Measurements from ENCODE around the gene ZMYND8.
"Not testable (repeated sequence)": the region's sequence is repeated elsewhere in the genome, so short reads cannot be mapped to it uniquely, and the experiment has no call there.

ZMYND8 gene

DNA sequence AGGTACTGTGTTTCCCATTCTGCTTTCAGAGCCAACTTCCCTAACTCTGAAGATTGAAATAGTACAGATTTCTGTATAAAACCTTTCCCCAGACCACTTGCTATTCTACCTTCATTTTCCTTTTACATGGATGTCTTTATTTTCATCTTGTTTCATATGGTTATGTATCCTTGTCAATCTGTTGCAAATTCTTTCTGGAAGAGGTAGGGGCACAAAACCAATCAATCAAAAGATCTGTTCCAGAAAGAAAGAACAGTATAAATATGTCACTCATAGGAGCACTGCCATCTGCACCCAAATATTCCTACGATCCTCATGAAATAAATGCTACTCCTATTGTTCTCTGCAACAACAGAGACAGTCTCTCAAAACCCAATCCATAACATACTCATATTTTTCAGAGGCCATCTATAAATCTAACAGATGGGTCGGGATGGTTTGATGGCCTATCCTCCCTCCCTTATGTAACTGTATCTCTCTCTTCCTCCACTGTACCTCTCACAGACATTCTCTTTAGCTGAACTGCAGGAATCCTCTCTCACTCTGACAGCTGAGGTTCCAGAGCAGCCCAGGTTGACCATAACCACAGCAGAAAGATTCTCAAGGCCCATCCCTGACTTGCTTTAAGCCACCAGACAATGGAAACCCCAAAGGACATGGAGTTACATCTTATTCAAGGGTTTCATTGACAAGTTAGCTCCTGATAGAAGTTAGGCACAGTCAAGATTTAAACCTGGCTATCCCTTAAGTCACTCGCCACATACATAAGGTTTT is 112.8 kb downstream of the ZMYND8 start:
- no peak for DNase-seq

DNA sequence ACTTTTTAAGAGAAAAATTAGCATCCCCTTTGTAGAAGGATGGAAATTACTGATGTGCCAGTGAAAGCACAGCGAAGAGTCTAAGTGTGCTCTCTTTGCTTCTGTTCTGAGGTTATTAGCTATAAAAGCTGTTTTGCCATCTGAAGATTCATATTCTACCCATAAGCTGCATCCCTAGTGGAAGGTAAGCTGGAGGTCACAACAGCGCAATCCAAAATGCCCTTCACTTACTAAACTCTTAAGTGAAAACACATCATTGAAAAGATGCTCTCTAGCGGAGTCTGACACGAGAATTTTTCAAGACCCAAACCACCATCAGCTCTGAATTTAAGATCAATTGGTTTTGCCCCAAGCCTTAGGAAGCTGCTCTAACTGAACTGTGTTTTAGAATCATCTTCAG is 113.5 kb downstream of the ZMYND8 start:
- DNase-seq, result no peak

DNA sequence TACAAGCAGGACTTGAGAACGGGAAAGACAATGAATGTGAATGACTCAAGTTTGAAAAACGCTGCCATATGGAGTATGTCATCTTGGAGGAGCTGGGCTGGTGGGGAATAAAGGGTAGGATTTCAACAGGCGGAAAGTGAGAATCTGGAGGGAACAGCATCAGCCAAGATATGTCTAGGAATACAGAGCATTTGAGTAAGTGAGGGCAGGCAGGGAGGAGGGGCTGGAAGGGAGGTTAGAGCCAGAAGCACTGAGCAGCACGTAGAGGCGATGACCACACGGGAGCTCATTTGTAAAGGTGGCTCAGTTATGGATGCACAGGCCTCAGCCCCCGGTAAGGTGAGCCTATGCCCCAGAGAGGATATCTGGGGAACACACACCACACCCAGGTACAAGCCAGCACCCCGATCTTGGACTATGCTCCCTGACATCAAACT is 115.1 kb downstream of the ZMYND8 start:
- DNase-seq, result no peak

DNA sequence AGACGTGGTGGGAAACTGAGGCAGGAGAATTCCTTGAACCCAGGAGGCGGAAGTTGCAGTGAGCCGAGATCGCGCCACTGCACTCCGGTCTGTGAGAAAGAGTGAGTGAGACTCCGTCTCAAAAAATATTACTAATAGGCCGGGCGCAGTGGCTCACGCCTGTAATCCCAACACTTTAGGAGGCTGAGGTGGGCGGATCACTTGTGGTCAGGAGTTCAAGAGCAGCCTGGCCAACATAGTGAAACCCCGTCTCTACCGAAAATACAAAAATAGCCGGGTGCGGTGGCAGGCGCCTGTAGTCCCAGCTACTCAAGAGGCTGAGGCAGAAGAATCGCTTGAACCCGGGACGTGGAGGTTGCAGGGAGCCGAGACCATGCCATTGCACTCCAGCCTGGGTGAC is 116.4 kb downstream of the ZMYND8 start:
- not testable (repeated sequence) for DNase-seq

DNA sequence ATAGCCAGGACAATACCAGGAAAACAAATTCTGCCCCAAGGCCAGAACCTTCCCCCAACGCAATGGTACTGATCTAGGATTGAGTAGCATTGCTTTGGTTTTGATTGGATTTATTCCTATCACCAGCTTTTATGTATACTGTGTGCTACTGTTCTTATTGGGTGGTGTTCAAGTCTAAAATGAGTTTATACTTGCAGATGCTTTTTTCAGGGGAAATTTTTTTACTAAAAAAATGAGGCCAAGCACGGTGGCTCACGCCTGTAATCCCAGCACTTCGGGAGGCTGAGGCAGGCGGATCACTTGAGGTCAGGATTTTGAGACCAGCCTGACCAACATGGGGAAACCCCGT is 116.8 kb downstream of the ZMYND8 start:
- no peak for DNase-seq

DNA sequence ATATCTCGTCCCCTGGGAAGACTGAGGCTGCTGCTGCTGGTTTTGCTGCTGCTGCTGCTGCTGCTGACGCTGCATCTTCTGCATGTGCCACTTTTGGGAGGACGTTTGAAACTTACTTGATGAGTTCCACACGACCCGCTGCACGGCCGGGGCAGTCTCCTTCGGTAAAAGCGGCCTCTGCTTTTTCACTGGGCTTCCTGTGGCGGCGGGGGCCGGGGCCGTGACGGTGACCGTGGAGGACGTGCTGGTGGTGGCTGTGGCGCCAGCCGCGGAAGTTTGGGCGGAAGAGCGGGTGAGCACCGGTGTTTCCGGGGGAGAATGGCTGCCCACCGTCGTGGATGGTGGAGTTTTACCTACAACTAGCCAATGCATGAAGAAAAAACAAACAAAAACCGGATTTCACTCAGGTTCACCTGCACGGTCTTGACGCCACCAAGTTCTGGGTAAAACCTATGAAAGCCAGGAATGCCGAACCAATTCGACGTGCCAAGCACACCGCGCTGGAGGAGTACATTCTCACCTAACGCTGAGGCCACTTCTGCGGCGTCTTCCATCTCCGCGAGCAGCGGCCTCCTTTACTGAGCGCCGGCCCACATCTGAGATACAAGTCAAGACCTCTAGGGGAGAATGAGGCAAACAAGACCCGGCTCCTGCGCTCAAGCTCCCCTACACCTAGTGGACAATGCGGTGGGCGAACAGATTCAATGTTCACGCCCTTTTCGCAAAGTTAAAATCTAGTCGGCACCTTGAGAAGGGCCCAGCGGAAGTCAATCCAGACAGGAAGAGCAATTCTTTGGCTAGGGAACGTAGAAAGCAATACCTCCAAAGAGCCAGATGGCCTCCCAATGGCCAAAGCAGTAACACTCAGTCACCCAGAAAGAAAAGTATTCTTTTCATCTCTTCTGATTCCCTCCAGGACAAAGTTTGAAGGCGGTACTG is 117.5 kb downstream of the ZMYND8 start:
- no peak for DNase-seq

DNA sequence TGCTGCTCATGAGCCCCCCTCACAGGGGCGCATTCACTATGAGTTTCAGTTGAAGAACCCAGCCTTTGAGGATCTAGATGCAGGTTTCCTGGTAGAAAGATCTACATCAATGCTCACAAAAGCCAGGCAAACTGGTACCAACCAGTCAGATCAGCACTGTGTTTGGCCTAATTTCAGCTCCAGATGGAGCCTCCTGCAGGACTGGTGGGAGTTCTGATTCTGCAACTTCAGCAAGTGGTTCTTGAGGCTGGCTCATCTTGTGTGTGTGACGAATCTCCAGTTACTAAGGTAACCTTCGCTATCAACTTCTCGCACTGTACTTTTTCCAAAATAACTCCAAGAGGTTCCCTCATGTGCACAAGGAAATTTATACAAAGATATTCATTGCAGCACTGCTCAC is 118.8 kb downstream of the ZMYND8 start:
- no peak for DNase-seq

DNA sequence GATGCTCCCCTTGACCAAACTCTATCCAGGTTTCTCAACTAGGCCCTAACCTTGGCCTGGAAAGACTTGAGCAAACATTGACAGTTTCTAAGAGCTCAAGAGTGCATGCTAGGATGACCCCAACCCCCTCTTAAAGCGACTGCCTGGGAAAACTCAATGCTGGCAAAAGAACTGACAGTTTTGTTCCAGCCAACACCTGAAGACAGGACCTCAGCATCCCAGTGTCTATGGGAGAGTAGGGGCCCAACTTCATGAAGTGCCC is 119.9 kb downstream of the ZMYND8 start:
- no peak for DNase-seq

DNA sequence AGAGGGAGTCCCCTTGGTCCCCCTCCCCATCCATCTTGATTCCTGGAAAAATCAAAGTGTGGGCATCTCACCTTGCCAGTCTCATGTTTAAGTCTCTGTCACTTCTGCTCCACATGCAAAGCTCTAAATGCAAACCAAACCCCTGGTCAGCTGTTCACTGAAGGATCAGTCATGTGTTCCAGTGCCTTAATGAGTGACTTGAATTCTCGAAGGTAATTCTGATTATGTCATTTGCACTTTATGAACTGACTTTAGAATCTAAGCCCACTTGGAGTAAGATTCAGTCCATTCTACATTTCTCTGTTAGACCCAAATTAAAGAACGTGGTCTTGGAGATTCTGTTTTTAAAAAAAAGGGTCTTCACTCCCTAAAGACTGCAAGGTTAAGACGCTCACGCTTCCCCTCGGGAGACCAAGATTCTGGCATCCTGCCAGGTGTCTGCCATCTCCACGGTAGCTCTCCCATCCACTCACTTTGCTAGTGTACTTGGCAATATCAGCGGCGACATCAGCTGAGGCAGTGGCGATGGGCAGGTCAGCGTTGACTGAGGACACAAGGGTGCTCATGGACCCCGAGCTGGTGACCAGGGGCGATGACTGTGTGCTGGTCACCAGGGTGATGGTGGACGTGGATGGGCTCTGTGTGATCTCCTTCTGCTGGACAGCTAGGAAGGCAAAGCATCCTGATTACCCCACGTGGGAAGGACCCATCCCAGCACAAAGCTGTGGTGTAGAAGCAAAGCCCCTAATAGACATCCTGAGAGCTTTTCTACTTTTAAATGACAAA is 120.5 kb downstream of the ZMYND8 start:
- DNase-seq, result no peak

DNA sequence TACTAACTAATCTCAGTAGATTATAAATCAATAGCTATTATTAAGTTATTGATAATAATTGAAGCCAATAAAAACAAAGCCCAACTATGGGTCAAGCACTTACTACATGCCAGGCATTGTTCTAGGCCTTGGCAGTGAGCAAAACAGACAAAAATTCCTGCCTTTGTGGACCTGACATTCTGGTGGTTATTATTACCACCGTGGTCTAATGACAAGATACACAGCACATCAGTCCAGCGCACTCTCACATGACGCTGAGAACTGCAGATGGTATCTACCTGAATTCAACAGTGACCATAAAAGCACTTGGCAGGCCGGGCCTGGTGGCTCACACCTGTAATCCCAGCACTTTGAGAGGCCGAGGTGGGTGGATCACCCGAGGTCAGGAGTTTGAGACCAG is 121.4 kb downstream of the ZMYND8 start:
- no peak for DNase-seq

DNA sequence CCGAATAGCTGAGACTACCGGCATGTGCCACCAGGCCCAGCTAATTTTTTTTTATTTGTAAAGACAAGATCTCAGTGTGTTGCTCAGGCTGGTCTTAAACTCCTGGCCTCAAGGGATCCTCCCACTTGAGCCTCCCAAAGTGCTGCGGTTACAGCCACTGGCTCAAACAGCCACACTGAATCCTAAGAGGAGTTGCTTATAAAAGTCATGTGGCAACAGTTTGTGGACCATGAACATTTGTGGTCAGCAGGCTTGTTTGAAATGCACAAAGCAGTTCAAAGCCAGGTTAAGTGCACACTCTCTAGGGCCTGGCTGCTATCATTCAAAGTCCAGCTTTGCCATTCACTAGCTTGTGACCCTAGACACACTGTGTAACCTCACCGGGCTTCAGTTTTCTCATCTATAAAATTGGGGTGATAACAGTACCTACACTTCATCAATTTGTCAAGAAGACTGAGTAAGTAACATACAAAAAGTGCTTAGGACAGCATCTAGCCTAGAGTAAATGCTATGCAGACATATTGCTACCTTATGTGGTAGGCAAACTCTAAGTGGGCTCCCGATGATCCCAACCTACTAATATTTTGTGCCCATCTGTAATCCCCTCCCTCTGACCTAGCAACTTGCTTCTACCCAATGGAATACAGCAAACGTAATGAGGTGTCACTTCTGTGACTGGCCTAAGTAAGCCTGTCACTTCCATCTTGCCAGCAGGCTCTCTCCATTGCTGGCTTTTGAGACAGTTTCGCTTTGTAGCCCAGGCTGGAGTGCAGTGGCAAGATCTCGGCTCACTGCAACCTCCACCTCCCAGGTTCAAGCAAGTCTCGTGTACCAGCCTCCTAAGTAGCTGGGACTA is 122.9 kb downstream of the ZMYND8 start:
- no peak for DNase-seq

DNA sequence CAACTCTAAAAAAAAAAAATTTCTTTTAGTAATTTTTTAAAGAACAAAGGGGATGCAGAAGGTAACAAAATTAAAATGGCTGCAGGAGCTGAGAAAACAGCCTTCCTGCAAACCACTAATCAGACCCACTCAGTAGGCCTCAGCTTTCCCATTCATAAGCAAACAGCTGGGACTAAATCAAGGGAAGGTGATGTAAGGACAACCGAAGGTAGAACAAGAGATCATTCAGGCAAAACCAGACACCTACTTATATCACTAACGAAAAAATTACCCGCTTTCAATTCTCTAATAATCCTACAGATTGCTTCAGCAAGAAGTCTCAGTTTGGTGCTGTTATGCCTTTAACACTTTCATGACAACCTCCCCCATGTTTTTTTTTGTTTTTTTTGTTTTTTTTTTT is 124.0 kb downstream of the ZMYND8 start:
- no peak for DNase-seq

DNA sequence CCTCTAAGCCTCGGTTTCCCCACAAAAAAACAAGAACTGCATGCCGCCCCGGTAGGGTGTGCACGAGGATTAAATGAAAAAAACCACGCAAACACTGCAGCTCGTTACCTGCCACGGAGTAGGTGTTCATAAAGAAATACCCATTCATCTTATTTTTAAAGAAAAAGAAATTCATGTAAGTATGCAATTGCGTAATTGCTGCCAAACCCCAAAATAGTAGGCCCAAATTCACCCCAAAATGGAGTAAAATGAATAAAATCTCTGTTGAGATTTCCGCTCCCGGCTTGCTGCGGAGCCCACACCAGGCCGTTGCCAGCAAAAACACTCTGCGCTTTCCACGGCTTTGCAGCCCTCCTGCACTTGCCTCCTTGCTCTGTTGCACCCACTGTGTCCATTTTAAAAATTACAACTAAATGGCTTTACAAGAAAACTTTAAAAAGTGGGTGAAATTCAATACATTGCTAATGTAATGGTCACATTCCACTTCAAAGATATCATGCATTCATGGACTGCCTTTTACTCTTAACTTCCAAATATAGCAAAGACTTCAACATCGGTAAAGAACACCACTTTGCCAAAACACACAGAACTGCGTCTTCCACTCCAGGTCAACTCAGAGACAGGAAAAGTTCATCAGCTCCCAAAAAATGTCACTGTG is 125.0 kb downstream of the ZMYND8 start:
- DNase-seq, result no peak

DNA sequence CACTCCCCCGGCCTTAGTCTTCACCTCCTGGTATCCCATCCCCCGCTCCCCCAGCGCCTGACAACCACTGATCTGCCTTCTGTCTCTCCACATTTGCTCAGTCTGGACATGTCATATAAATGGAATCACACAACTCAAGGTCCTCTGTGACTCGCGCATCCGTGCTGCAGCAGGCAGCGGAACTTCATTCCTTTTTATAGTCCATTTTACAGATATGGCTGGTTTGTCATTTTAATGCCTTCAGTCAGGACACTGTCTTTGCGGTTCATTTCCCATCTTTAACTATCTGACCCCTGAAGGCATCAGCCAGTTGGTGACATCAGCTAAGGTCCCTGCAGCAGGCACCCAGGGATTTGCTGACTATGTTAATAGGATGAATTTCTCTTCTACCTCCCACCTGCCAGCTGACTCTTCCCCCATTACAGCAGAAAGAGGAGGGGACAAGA is 125.7 kb downstream of the ZMYND8 start:
- DNase-seq, result no peak

DNA sequence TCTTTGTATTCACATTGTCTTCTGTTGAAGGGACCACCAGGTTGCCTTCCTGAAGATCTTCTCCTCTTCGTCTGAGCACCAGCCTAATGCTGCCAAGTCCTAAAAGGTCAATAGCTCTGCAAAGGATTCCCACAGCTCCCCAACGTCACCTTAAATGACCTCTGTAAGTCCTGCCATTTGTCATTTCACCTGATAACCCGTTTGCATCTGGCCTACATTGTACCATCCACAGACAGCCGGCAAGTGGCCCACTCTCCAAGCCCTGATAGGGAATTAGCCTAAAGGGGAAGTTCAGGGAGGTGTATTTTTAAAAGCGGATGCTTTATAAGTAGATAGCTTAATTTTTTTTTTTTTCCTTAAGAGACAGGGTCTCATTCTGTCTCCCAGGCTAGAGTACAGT is 127.8 kb downstream of the ZMYND8 start:
- no peak for DNase-seq

DNA sequence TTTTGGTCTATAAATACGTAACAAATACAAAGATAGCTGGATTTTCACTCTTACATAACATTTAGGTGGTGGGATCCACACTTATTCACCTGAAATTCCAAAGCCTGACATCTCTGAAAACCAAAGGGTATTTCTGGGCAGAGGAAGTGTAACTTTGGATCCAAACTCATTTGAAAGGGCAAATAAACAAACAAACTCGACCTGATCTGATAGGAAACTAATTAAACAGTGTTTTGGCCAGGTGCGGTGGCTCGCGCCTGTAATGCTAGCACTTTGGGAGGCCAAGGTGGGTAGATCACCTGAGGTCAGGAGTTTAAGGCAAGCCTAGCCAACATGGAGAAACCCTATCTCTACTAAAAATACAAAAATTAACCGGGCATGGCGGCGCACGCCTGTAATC is 128.9 kb downstream of the ZMYND8 start:
- no peak for DNase-seq

DNA sequence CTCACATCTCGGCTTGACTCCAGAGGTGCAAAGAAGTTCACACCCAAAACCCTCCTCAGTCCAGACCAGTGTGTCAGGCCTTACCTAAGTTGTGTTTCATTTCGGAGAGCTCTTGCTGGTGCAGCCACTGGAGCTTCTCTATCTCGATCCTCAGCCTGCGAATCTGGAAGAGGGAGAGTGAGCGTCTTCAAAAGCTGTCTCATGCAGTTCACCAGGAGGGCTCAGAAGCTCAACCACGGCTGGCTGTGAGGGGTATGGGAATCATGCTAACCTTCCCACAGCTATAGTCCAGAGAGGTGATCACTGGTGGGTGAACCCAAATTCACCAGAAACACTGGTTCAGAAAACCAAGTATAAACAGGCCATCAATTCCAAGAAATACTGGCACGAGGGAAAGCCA is 129.4 kb downstream of the ZMYND8 start:
- no peak for DNase-seq

DNA sequence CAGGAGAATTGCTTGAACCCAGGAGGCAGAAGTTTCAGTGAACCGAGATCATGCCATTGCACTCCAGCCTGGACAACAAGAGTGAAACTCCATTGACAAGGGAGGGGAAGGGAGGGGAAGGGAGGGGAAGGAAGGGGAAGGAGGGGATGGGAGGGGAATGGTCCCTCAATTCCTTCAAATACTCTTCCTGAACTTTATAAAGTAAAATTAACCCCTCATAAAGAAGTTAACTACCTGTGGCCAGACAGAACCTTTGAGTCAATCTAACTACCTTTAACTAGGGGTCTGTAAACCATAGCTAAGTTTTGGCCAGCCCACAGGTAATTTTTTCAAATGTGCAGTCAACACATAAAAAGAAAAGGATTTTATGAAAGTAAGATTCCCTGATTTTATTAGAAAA is 131.0 kb downstream of the ZMYND8 start:
- DNase-seq, result no peak

DNA sequence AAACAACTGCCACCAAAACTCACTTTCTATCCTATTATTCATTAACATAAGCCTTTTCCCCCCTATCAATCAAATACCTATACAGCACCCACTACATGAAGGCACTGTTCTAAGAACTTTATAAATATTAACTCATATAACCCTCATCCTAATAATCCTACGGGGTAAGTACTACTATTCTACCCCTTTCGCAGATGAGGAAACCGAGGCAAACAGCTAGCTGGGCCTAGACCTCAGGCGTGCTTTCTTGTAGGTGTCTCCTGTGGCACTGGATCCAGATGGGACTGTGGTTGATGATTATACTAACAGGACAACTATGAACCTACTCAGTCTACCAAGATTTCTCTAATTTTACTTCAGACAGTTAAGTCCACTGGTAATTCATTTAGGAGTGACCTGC is 131.6 kb downstream of the ZMYND8 start:
- DNase-seq, result no peak

DNA sequence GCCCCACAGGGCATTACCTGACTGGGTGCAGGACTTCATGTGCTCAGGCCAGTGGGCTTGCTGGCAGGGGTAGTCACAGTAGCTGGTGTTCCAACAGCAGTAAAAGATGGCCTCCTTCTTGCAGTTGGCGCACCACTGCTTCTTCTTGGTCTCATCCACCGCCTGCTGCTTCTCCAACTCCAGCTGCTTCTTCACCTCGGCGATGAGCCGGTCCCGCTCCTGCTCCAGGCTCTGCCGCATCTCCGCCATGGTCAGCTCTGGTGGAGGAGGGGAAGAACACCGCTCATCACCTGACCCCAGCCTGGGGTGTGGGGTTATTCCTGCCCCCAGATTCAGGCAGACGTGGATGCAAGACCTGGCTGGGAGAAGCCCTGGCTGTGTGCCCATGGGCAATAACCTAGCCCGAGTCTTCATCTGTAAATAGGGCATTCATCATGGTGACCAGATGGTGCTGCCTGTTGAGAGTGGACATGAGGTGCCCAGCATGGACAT is 132.2 kb downstream of the ZMYND8 start:
- no peak for DNase-seq

DNA sequence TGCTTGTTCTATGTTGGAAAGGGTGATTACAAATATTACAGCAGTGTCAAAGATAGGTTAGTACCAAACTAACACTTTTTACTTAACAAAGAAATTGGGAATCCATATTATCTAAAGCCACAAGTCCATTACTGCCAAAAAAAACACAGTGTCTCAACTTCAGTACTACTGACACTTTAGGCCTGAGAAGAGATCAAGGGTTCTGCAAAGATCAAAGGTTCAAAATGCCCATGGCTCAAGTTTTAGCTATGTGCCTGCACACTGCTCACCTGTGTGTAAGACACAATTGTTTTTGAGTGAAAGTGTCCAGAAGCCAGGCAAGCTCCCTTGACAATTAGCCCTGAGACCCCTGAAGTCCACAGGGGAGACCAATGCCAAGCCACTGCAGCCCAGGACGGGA is 132.6 kb downstream of the ZMYND8 start:
- no peak for DNase-seq

Measured in CD4-positive, alpha-beta T cell treated with Interleukin-6 for 4 hours (primary cell).